Measurements from ENCODE around the gene MTURN. TPM values are rescaled to one million over a fixed set of nuclear protein-coding genes. Genes with fewer than 3 reads are reported as not detected.

The MTURN gene
- total and polyA plus RNA-seq, 4 donors = 13.5 to 79.6 (median 23.0) TPM

DNA sequence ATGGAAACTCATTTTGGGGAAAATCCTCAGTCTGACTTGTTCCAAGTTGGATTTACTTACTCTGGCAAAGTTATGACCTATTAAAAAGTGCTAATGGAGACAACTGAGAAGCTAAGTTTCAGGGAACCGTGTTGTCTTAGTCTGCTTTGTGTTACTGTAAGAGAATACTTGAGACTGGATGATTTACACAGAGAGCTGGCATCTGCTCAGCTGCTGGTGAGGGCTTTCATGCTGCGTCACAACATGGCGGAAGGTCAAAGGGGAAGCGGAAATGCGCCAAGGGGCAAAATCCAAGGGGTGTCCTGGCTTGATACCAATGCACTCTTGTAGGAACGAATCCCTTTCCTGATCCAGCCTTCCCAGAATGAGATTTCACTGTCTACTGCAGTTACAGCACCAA is 46.4 kb downstream of the MTURN start:
- TF ChIP-seq, protein P1, sequence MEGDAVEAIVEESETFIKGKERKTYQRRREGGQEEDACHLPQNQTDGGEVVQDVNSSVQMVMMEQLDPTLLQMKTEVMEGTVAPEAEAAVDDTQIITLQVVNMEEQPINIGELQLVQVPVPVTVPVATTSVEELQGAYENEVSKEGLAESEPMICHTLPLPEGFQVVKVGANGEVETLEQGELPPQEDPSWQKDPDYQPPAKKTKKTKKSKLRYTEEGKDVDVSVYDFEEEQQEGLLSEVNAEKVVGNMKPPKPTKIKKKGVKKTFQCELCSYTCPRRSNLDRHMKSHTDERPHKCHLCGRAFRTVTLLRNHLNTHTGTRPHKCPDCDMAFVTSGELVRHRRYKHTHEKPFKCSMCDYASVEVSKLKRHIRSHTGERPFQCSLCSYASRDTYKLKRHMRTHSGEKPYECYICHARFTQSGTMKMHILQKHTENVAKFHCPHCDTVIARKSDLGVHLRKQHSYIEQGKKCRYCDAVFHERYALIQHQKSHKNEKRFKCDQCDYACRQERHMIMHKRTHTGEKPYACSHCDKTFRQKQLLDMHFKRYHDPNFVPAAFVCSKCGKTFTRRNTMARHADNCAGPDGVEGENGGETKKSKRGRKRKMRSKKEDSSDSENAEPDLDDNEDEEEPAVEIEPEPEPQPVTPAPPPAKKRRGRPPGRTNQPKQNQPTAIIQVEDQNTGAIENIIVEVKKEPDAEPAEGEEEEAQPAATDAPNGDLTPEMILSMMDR (IDR thresholded peaks at IDR 0.05; ENCODE audit: control extremely low read depth, extremely low read depth) = no peak
- no peak for ATAC-seq (ENCODE audit: insufficient read depth, low FRiP score)
- peak in 2 of 3 donors; percentile 33 to 56 for DNase-seq
- Histone ChIP-seq H3K4me3 (no peak overlapping the region), H3K9me3 (ENCODE audit: control insufficient read depth in 4 of 4, insufficient read depth in 3 of 4, low read length in 3 of 4) (no peaks in the 10 kb centered on the region), H3K4me1 (ENCODE audit: control insufficient read depth in 5 of 5, insufficient read depth in 5 of 5, low read length in 5 of 5) (peaks cover 0 to 47% (median 16%) of the 10 kb centered on the region in 5 donors), H3K9ac (ENCODE audit: insufficient read depth in 1 of 2, low read length in 2 of 2) (no peak overlapping the region), H3K27me3 (ENCODE audit: control insufficient read depth in 3 of 3, insufficient read depth in 3 of 3, low read length in 2 of 3) (no peaks in the 10 kb centered on the region), H3K27ac (ENCODE audit: low read depth in 1 of 2, low read length in 1 of 2) (no peak overlapping the region), H3K36me3 (ENCODE audit: control insufficient read depth in 4 of 4, insufficient read depth in 4 of 4, low read length in 4 of 4) (no peaks in the 10 kb centered on the region)
- WGBS, 2 donors = 84 to 90% methylated on average over 6 of the region's 6 CpGs

DNA sequence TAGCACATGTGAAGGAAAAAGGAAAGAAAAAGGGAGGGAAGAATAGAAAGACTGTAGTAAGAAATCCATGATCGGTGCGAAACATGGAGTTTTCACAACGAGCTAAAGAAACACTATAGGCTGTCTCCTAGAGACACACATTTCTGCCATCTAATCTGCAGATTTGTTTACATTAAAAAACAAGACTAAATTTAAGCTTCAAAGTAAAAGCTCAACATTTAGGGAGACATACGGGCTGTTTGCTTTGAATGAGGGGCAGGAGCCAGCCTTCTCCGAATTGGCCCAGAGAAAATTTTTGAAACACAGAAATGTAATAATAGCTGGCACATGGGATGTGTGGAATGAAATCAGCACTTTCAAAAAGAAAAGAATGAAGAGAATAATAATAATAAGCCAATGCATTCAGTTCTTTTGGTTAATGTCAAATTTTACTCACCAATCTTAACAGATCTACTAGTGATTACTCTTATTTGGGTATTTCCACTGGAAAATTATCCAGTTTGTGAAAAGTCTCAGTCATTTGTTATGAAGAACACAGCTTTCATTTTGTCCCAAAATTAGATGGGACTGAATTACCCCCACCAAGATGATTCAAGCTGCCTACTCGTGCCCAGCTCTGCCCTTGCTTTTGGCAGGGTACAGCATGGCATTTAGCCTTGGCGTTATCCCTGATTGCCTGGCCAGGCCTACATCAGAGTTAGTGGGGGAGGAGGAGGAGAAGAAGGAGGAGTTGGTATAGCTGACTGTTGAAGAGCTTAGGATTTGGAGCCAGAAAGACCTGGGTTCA is 47.1 kb downstream of the MTURN start:
- Histone ChIP-seq H3K36me3 (ENCODE audit: control insufficient read depth in 4 of 4, insufficient read depth in 4 of 4, low read length in 4 of 4) (no peaks in the 10 kb centered on the region), H3K9ac (ENCODE audit: insufficient read depth in 1 of 2, low read length in 2 of 2) (no peak overlapping the region), H3K4me3 (no peak overlapping the region), H3K4me1 (ENCODE audit: control insufficient read depth in 5 of 5, insufficient read depth in 5 of 5, low read length in 5 of 5) (peaks cover 0 to 39% (median 10%) of the 10 kb centered on the region in 5 donors), H3K9me3 (ENCODE audit: control insufficient read depth in 4 of 4, insufficient read depth in 3 of 4, low read length in 3 of 4) (no peaks in the 10 kb centered on the region), H3K27ac (ENCODE audit: low read depth in 1 of 2, low read length in 1 of 2) (no peak overlapping the region), H3K27me3 (ENCODE audit: control insufficient read depth in 3 of 3, insufficient read depth in 3 of 3, low read length in 2 of 3) (no peaks in the 10 kb centered on the region)
- TF ChIP-seq, protein P1 (IDR thresholded peaks at IDR 0.05; ENCODE audit: control extremely low read depth, extremely low read depth) = no peak
- ATAC-seq (ENCODE audit: insufficient read depth, low FRiP score) (no peak), DNase-seq (peak in 2 of 3 donors; percentile 77 to 82)
- 86 to 91% methylated on average over 7 of the region's 7 CpGs for WGBS, 2 donors

DNA sequence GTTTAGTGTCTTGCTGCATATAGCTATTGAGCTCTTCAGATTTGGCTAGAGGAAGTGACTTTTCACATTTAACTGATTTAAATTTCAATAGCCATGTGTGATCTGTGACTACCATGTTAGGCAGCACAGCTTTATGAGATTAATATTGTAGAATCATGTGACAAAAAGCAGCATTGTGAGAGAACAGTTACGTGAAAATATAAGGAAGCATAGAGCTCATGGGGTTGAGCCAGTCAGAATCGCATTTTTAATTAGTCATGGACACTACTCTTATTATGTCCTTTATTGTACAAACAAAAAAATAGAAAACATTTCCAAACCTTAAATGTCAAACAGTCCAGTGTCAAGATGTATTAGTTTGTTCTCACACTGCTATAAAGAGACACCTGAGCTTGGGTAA is 48.0 kb downstream of the MTURN start:
- no peak overlapping the region for H3K27ac ChIP-seq (ENCODE audit: low read depth in 1 of 2, low read length in 1 of 2)
- H3K9me3 ChIP-seq (ENCODE audit: control insufficient read depth in 4 of 4, insufficient read depth in 3 of 4, low read length in 3 of 4) = peaks cover 0 to 3% (median 0%) of the 10 kb centered on the region in 4 donors
- no peak for ATAC-seq (ENCODE audit: insufficient read depth, low FRiP score)
- H3K4me3 ChIP-seq = no peak overlapping the region
- H3K4me1 ChIP-seq (ENCODE audit: control insufficient read depth in 5 of 5, insufficient read depth in 5 of 5, low read length in 5 of 5) = peaks cover 0 to 38% (median 7%) of the 10 kb centered on the region in 5 donors
- H3K36me3 ChIP-seq (ENCODE audit: control insufficient read depth in 4 of 4, insufficient read depth in 4 of 4, low read length in 4 of 4) = no peaks in the 10 kb centered on the region
- TF ChIP-seq, protein P1 (IDR thresholded peaks at IDR 0.05; ENCODE audit: control extremely low read depth, extremely low read depth) = no peak
- H3K9ac ChIP-seq (ENCODE audit: insufficient read depth in 1 of 2, low read length in 2 of 2) = no peak overlapping the region
- 89 to 97% methylated on average over 2 of the region's 2 CpGs for WGBS, 2 donors
- no peaks in the 10 kb centered on the region for H3K27me3 ChIP-seq (ENCODE audit: control insufficient read depth in 3 of 3, insufficient read depth in 3 of 3, low read length in 2 of 3)
- no peak for DNase-seq

Measured in lung (tissue), 12 donors.